Kidney glomerular epithelial cell (primary cell): ENCODE data around the gene EGR2.

Experiments used
- DNase-seq: peaks from one replicate; lab custom pipeline; 2025; lab: John Stamatoyannopoulos, UW

Gene EGR2

DNA sequence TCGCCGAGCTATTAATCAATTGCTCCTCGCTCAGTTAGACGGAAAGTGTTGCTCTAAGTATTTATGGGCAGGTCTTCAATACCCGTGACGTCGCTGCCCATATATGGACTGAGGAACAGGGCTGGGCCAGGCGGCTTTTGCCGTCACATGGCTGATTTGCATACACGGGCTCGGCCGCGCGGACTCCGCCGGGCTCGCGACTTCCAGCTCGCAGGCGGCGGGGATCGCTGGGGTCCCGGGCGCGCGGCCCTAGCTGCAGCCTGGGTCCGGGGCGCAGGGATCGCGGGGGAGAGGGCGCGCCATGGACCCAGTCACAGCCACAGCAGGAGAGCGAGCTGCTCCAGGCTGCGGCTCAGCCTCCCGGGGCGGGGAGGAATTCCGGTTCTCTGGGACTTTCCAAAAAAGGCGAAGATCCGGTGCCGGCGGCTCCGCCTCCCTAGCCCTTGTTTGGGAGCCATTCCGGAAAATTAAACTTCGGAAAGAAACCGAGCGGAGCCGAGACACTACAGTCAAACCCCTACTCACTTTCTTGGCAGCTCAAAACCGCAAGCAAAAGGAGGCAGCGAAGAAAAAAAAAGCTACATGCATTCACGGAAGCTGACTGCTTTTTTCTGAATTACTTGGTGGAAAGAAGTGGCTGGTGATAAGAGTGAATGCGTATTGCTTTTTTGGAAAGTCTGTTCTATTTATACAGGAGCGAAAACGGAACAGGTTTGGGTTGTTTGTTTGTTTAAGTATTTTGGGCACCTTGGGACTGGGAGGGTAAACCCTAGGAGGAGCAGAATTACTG, at the start of gene EGR2:
TSS of gene EGR2 (minus strand) at position 36 of the 790 bp plus-strand sequence. CDS start 337 bp downstream, outside the sequence.
- peak; percentile 93 for DNase-seq

DNA sequence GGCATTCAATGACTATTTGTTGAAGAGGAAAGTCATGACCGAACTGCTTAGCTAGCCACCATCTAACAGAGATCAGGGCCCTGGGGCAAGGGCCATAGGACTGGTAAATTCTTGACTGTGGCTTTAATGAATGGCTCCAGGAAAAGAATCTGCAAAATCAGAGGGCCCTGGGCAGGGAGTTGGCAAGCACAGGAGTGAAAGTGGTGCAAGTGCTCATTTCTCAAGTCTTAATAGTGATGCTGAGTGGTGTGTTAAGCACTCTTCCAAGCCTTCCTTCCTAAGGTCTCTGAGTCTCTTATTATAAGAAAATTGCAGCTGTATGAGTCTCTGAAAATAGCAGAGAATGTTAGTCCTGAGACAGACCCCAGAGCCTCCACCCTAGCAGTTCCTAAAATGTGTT, 46.3 kb upstream of the EGR2 start:
- no peak for DNase-seq

DNA sequence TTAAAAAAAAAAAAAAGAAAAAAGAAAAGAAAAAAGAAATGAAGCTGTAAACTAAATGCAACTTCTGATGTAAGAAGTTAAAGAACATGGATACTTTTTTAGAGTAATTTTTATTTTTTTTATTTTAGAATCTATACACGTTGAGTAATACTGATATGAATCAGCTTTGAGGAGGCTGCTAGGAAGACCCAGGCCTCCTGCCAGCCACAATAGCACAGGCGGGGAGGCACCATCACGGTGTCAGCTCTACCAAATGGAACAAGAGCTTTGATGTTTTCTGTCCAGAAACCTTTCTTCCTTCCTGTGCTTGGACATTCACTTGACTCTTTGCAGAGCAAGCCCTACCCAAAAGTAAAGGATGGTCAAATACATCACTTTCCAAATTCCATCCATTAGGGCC, 45.3 kb upstream of the EGR2 start:
- DNase-seq: no peak

DNA sequence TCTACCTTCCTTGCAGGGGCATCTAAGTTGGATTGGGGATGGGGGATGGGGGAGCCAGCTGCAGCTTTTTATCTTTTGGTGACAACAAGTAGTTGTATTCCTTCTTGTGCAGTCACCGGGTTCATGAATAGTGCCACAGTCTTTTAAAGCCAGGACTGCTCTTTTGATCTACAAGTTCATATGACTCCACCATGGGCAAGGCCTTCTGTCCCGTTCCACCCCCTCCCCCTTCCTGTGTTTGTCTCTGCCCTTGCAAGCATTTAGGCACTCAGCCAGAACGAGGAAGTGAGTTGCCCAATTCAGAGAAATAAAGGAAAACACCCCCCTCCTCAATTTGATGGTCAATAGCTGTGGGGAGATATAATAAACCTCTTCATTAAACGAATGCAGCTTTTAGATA, 44.8 kb upstream of the EGR2 start:
- DNase-seq: no peak

DNA sequence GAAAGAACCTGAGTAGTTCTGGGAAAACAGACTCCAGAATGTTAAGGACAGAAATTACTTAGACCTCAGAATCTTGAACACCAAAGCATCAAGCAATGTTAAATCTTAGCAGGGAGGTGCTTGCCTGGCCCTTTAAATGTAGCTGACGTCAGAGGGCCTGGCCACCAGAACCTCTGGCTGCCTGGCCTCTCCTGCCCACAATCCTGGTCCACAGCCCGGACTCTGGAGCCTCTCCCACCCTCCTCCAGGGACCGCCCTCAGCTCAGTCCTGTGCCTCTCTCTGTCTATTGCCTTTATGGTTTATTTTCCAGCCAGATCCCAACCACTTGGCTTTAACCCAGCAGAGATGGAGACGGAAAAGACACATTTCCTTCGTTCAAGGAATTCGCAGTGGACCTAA, 42.2 kb upstream of the EGR2 start:
- DNase-seq: no peak

DNA sequence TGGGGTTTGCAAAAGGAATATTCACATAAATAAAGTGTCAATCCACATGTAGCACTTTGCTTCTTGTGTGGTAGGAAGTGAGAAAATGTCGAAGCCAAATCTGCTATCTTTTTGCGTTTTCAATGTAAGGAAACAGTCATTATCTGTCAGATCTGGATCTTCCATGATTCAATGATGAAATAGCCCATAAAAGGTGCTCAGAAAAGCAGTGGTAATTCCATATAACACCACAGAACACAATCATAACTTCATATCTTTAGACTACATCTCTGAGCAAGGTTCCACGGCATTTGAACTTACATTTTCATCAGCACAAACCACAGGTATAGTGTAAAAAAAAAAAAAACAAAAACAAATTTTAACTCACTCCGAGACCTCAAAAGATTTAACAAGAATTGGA, 39.9 kb upstream of the EGR2 start:
- DNase-seq: no peak

DNA sequence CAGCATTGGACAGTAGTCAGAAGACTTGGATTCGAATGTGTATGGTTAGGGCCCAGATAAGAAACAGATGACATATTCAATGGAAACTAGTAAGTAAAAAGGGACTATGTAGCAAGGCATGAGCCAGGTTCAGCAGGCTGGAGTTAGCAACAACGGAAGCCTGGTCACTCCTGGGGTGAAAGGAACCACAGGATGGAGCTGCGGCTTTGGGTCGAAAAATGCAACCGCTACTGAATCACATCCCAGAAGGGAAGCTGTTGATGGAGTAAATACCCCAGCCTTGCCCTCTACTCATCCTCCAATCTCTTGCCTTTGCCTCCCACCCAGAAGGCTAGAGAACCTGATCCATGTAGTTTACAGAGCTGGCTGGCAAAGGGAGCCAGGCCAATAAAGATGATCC, 37.5 kb upstream of the EGR2 start:
- no peak for DNase-seq

DNA sequence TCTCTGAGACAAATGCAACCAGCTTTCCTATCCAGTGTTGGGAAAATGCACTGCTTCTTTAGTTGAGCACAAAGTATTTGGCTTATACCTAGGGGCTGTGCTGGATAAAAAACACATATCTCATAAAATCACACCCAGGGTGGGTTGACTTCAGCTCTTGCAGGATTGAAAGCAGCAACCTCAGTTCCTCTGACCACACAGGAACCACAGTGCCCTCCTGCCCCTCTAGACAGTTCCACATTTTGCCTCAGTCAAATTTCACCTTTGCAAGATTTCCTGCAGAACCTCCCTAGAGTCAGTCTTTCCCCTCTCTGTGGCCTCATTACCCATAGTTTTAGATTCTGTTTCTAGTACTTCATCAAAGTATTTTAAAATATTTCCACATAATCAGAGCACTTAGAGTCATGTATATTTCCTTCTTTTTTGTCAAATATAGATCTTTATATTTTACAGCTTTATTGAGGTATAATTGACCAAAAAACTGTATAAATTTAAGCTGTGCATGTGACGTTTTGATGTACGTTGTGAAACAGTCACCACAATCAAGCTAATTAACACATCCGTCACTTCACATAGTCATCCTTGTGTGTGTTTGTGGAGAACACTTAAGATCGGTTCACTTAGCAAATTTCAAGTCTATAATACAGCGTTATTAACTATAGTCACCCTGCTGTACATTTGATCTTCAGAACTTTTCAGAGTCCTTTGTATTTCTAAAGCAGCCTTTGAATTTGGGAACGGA, 37.0 kb upstream of the EGR2 start:
- no peak for DNase-seq

DNA sequence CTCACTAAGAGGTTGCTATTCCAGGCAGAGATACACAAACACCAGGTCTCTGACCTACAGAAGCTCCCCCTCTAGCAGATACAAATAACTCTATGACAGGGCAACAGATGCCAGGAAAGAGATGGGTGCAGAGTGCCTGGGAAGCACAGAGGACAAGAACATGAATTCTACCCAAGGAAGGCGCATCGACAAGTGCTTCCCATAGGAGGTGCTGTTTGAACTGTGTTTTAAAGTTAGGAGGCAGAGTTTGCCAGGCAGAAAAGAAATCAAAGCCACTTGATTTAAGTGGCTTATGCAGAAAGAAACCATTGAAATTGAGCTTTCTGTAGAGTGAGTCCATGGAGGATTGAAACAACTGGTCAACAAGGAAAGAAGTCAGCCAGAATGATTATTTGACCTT, 35.3 kb upstream of the EGR2 start:
- DNase-seq: no peak

DNA sequence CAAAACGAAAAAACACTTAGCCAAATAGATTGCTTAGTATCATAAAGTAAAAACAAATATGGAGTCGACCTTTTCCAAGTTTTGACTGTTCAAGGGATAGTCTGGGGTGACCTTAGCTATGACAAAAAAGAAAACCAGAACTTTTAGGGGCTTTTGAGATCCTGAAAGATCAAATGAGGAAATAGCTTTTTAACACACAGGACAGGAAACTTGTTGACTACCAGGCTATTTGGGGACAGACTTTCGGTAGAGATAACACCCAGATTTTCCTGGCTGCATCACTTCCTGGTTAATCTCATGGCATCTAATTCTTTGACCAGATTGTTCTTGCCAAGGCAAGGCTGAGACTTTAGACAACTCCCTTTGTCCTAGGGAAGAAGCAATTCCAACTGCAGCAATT, 34.5 kb upstream of the EGR2 start:
- no peak for DNase-seq

DNA sequence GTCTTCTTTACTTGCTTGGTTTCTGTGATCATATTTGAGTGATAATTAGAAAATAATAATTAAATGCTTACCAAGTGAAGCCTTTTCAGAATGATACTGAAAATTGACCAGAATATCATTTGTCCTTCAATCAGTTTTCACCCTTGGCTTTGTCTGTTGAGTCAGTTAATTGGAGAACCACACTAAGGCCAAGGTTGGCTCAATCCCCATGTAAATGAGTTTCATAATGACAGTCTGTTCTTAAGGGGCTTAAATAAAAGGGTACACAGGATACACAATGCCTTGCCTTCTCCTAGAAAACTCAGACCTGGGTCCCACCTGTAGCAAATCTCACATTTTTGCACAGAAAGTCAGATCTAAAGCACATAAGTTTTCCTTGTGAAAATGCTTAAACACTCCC, 31.3 kb upstream of the EGR2 start:
- no peak for DNase-seq

DNA sequence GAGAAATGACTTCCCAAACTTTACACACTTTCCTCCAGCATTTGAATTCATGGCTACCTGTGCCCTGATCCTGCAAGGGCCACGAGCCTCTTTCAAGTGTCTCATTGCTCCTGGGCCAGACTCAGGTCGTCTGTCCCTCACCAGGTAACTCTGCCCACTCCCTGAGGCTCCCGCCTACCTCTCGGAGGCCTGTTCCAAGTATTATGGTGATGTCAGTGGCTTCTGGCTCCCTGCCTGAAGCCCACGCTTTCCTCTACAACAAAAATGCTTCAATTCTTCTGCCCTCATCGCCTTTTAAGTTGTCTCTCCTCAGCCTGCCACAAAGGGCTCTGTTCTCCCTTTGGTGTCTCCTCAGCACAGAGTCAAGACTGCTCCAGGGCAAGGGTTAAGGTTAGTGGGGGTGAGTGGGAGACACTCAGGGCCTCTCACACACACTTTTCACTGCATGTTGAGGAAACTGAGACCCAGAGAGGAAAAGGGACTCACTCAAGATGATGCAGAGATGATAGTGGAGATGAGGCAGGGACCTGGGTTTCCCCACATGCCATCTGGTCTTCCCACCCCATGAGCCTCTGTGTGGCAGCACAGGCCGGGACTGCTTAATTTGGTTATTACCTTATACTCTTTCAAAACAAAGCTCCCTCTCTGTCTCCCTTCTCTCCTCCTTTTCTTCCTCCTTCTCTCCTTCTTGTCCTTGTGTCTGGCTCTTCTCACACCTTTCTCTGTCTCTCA, 28.3 kb upstream of the EGR2 start:
- DNase-seq: no peak

DNA sequence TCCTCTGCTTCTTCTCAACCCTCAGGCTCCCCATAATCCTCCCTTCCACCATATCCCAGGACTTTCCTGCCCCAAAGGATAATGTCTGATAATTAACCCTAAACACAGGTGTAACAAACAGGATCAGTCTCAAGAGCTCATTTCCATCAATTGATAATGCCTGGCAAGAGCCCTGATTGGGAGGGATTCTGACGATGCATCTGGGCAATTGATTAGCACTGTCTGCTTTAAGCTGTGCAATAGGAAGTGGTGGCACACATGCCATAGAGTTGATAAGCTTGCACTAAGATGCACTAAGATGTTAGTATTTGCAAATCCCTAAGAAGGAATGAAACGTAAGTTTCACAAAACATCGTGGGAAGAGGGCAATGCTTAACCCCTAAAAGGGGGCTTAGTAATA, 27.4 kb upstream of the EGR2 start:
- no peak for DNase-seq

DNA sequence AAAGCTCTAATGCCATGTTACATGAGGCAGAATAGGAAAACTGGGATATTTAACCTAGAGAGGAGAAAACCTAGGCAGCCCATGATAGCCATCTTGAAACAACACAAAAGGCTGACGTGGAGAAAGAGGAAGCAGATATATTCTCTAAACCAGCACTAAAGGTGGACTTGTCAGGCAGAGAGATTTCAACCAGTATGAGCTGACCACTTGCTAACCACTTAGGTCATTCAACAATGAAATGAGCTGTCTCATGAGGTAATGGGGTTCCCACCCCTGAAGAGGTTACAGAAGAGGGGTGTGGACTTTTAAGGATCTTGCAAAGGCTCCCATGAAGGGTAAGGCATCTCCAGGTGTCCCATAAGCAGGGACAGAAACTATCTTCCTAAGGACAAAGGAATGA, 26.8 kb upstream of the EGR2 start:
- DNase-seq: no peak

DNA sequence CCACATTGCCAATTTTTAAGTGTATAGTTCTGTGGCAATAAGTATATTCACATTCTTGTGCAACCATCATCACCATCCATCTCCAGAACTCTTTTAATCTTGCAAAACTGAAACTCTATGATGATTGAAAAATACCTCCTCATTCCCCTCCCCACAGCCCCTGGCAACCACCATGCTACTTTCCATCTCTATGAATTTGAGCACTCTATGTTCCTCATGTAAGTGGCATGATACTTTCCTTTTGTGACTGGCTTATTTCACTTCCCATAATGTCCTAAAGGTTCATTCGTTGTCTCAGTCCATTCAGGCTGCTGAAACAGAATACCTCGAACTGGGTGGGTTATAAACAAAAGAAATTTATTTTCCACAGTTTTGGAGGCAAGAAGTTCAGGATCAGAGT, 23.4 kb upstream of the EGR2 start:
- DNase-seq: no peak

DNA sequence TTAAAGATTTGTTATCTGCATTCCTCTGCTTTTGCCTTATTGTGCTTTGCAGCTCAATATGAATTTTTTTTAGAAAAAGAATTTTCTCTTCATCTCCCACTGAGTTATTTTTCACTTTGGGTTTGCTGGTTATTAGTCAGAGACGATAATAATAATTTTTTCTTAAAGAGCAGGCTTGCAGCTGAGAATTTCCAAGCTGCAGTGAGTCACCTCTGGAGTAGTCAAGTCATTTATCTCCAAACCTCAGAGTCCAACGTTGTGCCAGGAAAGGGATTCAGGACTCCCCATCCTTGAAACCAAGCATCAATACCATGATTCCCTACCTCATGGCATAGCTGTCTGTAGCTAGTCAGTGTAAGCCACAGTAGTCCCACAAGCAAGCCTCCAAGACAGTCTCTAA, 15.2 kb upstream of the EGR2 start:
- DNase-seq: peak; percentile 69

DNA sequence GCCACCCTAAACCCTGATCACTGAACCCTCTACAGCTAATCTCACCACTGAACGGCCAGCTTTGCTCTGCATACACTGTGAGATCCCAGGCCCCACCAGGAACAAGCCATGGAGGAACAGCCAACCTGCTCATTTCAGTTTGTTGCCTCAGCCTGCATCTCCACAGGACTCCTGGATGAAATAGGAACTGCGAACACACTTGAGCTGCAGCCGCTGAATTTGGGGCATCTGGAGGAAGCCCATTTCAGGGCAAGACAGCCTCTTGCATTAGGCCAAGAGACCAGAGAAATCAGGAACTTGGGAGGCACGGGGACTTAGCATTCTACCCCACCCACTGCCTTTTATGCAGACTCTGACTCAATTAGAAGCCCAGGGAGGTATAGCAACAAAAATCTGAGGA, 14.5 kb upstream of the EGR2 start:
- DNase-seq: no peak

DNA sequence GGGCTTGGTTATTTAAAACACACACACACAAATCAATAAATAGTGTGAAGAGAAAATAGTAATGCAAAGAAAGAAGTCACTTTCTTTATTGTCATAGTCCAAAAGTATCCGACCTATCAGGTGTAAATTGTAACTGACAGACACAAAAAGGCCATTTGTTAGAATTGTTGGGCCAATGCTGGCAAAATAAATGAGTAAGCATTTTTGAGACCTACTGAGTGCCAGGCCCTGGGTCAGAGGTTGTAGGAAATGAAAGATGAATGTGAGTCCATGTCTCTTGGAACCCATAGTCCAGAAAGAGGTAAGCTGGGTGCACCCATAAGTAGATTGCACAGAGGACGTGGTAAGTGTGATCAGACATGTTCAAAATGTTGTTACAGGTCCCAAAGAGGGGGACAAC, 13.5 kb upstream of the EGR2 start:
- DNase-seq: no peak

DNA sequence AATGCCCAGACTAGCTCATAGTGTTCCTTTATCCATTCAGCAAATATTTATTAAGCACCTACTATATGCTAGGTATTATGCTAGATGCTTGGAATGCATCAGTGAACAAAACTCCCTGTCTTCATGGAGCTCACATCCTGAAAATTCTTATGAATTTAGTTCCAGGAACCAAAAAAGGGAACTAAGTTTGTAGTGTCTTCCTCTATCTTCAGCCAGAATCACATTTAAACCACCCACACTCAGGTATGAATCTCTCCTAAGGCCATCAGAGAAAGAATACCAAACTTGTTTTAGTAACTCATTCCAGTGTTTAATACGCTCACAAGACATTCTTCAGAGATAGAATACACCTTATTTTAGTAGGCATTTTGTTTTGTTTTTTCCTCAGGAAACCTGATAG, 10.1 kb upstream of the EGR2 start:
- no peak for DNase-seq

DNA sequence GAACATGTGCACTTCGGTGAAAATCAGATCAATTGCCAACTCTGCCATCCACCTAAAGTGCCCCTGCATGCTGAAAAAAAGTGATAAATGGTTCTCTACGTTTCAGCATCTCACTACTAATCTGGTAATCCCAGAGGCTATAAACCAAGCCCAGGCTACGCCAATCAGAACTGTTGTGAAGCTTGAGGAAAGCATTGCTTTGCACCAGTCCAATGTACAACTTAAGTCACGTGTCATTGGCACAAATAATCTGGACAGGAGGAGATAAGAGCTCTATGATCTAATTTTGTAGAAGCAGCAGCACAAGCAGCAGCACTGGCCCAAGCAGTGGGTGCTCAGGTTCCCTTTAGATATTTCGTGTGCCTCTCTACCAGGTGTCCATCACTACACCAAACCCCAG, 4.4 kb upstream of the EGR2 start:
- no peak for DNase-seq

DNA sequence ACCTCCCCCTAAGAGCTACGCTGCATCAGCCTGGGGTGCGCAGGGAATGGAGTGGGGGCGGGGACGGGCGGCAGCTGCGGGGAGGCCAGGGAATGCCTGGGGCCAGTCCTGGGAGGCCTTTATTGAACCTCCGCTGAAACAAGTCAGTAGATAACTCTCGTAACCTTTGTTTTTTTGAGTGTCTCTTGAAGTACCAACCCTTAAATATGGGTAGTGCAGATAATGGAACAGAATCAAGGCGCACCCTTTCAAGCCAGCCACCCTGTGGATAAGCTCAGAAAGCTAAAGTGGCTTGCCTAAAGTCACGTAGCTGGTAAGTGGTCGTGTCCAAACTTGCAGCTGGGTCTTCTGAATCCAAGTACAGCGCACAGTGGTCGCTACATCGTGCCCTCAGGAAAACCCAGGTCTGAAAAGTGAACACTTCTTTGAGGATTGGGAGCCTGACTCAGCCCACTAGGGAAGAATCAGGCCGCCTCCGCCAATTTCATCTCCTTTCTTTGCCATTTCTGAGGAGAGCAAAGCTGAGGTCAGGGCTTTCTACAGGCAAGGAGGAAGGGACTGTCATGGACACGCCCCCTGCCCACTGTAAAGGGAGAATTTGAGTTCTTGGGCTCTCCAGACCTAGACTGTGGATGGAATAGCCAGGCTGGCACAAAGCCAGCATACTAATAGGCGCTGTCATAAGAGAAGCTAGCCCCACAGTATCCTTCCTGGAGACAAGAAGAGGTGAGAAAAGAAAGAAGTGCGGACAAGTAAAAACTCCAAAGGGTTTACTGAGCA, 3.2 kb upstream of the EGR2 start:
- DNase-seq: no peak

DNA sequence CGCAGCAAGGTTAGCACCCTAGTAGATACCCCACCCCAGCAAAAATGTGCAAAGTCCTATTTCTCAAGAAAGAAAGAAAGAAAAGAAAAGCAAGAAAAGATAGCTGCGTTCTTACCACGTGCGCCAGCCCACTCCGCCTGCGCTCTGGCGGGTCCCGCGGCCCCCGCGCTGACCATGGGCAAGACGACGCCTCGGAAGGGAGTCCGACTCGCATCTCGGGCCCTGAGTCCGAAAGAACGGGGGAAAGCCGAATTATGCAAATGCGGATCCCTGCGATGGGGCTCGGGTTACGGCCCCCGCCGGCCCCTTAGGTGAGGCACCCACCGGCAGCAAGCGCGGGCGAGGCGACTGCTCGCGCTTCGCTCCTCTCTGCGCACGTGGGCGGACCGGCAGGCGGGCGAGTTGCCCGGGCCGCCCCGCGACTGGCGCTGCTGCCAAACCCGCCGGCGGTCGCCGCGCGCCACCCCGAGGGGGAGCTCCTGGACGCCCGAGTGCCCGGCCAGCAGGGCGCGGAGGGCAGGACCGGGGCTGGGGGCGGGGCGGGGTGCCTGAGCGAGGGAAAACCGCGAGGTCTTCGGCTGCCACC, 2.4 kb upstream of the EGR2 start:
- DNase-seq: no peak
